Gastrocnemius medialis (tissue), 4 donors: ENCODE measurements around the gene PSTK.

ENCODE experiments used
- POLR2A ChIP-seq, 2 donors: fragments of 450-650 bp; IDR thresholded peaks; one replicate each; pipeline ENCODE4 v1.6.1; 2017; ENCODE audit warnings: antibody characterized with exemption in 2 of 2, mild to moderate bottlenecking in 2 of 2, moderate library complexity in 2 of 2
- TF ChIP-seq, protein P1 (sequence below), 5 experiments: fragments of 450-650 bp in 3 of 5; fragments of 200-600 bp in 2 of 5; sonication (generic) in 2 of 5; IDR thresholded peaks in 4 of 5; conservative IDR thresholded peaks in 1 of 5; 1 replicate in 4 of 5; 2 replicates in 1 of 5; pipeline ENCODE4 v1.5.1; 2016 to 2019; ENCODE audit warnings: antibody characterized with exemption in 5 of 5, mild to moderate bottlenecking in 3 of 5, moderate library complexity in 3 of 5

DNA sequence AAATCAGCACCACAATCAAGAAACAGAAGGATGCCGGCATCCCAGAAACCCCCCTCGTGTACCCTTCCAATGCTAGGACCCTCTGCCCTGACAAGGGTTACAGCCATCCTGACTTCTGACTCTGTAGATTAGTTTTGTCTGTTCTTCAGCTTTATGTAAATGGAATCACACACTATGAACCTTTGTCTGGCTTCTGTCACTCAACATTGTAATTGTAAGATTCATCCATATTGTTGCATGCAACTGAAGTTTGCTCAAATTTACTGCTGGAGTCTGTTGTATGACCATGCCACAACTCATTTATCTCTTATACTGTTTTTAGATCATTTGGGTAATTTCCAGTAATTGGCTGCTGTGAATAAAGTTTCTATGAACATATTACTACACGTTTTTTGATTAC, 20.0 kb downstream of the PSTK start:
- TF ChIP-seq POLR2A (IDR thresholded peaks at IDR 0.05), result no peak
- TF ChIP-seq, protein P1, sequence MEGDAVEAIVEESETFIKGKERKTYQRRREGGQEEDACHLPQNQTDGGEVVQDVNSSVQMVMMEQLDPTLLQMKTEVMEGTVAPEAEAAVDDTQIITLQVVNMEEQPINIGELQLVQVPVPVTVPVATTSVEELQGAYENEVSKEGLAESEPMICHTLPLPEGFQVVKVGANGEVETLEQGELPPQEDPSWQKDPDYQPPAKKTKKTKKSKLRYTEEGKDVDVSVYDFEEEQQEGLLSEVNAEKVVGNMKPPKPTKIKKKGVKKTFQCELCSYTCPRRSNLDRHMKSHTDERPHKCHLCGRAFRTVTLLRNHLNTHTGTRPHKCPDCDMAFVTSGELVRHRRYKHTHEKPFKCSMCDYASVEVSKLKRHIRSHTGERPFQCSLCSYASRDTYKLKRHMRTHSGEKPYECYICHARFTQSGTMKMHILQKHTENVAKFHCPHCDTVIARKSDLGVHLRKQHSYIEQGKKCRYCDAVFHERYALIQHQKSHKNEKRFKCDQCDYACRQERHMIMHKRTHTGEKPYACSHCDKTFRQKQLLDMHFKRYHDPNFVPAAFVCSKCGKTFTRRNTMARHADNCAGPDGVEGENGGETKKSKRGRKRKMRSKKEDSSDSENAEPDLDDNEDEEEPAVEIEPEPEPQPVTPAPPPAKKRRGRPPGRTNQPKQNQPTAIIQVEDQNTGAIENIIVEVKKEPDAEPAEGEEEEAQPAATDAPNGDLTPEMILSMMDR (IDR thresholded peaks at IDR 0.05 in 4 of 5, conservative IDR thresholded peaks at IDR 0.05 in 1 of 5), result no peak
